Testis (tissue), 3 donors: ENCODE results near the gene SLC2A10. TPM values are rescaled to one million over a fixed set of nuclear protein-coding genes. Genes with fewer than 3 reads are reported as not detected.
"Not testable (repeated sequence)": the region's sequence is repeated elsewhere in the genome, so short reads cannot be mapped to it uniquely, and the experiment has no call there.

Source experiments
- DNase-seq: peaks from one replicate; pipeline ENCODE4 v3.0.0-alpha.2; 2019
- H3K27ac ChIP-seq, 2 donors: fragments of 200-600 bp; sonication (generic); one replicate each; pipeline ENCODE4 v1.5.1; 2019
- H3K27me3 ChIP-seq: fragments of 200-600 bp; sonication (generic); one replicate; pipeline ENCODE4 v1.5.1; 2019
- H3K36me3 ChIP-seq: fragments of 200-600 bp; sonication (generic); one replicate; pipeline ENCODE4 v1.5.1; 2017; ENCODE audit warnings: low read depth; ENCODE audit errors: missing control alignments
- H3K4me1 ChIP-seq: fragments of 200-600 bp; sonication (generic); one replicate; pipeline ENCODE4 v1.5.1; 2019
- H3K4me3 ChIP-seq, 2 donors: fragments of 200-600 bp; sonication (generic); one replicate each; pipeline ENCODE4 v1.5.1; 2017 to 2019
- H3K9me3 ChIP-seq: fragments of 200-600 bp; sonication (generic); one replicate; pipeline ENCODE4 v1.5.1; 2017
- POLR2A ChIP-seq: fragments of 450-650 bp; IDR thresholded peaks from one replicate; pipeline ENCODE4 v1.6.1; 2017; ENCODE audit warnings: antibody characterized with exemption, mild to moderate bottlenecking, moderate library complexity
- WGBS, 2 donors: methylation state at CpG; one replicate each; pipeline ENCODE4 v1.1.5; 2018; 5-methylcytosine and 5-hydroxymethylcytosine counted together
- intact Hi-C: fragments of 100-400 bp; cut with DNase I; formaldehyde crosslinking; loops from one replicate; pipeline ENCODE4 v1.15.1; 2023; ENCODE audit warnings: low total_unique reads
- polyA plus RNA-seq: library from polyadenylated mRNA; stranded (reverse); fragments of 350-450 nt; fragmentation: Illumina TruSeq; extraction: RNeasy Lipid Tissue Mini Kit (QIAGEN cat#74804); gene quantifications from one replicate; pipeline ENCODE4 v1.2.3, GENCODE V29; 2014; ENCODE audit warnings: low read depth, low replicate concordance; ENCODE audit not compliant: insufficient read depth
- total RNA-seq, 2 donors: library from RNA; depleted of rRNA; stranded (reverse); fragments of >200 nt; gene quantifications; one replicate each; pipeline ENCODE4 v1.2.3, GENCODE V29; 2016
- TF ChIP-seq, protein P1 (sequence below), 3 experiments: fragments of 450-650 bp in 2 of 3; fragments of 200-600 bp in 1 of 3; sonication (generic) in 1 of 3; IDR thresholded peaks; one replicate each; pipeline ENCODE4 v1.5.1; 2016 to 2019; ENCODE audit warnings: antibody characterized with exemption in 3 of 3, mild to moderate bottlenecking in 2 of 3, moderate library complexity in 1 of 3

Gene SLC2A10
- total and polyA plus RNA-seq, 3 donors from 2014 or later: 4.8 to 12.2 (median 12.0) TPM

DNA sequence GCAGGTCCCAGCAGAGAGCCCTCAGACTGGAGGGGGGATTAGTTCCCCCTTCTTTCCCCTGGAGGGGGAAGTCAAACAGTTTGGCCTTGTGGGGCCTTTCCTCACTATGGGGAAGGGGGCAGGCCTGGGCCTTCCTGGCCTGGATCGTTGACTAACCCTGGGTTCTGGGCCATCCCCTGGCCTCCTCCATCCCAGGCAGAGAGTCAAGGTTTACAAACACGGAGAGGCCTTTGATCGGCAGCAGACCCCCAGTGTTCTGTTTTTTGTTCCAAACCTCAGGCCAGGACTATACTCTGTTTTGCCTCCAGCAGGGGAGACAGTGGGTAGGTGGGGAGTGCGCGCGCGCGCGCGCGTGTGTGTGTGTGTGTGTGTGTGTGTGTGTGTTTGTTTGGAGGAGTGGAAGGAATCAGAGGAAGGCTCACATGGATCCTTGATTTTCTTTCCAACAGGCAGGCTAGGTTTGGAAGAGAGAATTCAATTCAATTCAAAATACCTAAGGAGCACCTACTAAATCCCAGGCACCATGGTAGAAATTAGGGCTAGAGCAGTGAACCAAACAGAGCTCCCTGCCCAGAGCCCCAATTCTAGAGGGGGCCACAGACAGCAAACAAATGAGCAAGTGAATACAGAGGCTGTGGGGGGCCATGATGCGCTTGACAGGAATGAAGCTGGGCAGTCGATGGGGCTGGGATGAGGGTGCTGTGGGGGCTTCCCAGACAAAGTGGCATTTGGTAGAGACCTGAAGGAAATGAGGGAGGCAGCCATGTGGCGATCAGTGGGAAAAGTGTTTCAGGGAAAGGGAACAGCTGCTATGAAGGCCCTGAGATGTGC, 35.0 kb upstream of the SLC2A10 start:
- Histone ChIP-seq H3K27me3 (no peaks in the 10 kb centered on the region), H3K27ac (no peak overlapping the region), H3K36me3 (no peaks in the 10 kb centered on the region), H3K4me3 (no peak overlapping the region), H3K4me1 (no peaks in the 10 kb centered on the region), H3K9me3 (no peaks in the 10 kb centered on the region)
- WGBS, 2 donors: 56 to 62% methylated on average over 12 to 14 of the region's 14 CpGs
- TF ChIP-seq POLR2A: no peak
- intact Hi-C loops: no loop called here
- no peak for DNase-seq

DNA sequence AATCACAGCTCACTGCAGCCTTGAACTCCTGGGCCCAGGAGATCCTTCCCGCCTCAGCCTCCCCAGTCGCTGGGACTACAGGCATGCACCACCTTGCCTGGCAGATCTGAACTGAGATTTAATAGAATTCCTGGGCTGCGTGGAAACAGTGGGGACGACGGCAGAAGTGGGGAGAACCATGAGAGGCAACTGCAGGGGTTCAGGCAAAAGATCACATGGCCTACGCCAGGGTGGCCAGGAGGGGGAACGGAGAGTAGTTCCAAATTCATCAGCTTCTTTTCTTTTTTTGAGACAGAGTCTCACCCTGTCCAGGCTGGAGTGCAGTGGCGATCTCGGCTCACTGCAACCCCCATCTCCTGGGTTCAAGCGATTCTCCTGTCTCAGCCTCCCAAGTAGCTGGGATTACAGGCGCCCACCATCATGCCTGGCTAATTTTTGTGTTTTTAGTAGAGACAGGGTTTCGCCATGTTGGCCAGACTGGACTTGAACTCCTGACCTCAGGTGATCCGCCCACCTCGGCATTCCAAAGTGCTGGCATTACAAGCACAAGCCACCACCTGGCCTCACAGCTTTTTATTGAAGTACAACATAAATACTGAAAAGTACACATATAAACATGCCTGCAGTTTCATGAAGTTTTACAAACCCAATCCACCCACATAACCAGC, 32.7 kb upstream of the SLC2A10 start:
- DNase-seq, H3K36me3 ChIP-seq, H3K4me1 ChIP-seq, H3K27ac ChIP-seq, H3K9me3 ChIP-seq, H3K27me3 ChIP-seq, intact Hi-C loops, H3K4me3 ChIP-seq: not testable (repeated sequence)
- WGBS, 2 donors: 93% methylated on average over 9 to 13 of the region's 14 CpGs

DNA sequence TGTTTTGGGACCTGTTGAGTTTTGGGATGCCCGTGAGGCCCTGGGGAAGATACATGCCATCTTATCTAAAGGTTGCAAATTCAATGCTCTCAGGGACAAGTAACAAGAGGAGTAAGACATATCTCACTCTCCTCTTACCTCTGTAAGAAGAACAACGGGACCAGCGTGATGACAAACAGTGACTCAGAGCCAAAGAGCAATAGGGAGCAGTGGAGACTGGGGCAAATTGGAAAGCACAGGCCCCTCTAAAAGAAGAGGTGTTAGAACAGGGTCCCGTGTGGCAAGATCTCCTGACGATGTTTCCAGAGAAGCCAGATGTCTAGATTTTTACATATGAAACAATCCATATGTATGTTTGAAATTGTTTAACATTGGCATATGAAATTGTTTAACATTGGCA, 31.8 kb upstream of the SLC2A10 start:
- Histone ChIP-seq H3K27me3 (no peaks in the 10 kb centered on the region), H3K36me3 (no peaks in the 10 kb centered on the region), H3K4me3 (no peak overlapping the region), H3K9me3 (no peaks in the 10 kb centered on the region), H3K4me1 (peaks cover 5% of the 10 kb centered on the region), H3K27ac (no peak overlapping the region)
- TF ChIP-seq, protein P1, sequence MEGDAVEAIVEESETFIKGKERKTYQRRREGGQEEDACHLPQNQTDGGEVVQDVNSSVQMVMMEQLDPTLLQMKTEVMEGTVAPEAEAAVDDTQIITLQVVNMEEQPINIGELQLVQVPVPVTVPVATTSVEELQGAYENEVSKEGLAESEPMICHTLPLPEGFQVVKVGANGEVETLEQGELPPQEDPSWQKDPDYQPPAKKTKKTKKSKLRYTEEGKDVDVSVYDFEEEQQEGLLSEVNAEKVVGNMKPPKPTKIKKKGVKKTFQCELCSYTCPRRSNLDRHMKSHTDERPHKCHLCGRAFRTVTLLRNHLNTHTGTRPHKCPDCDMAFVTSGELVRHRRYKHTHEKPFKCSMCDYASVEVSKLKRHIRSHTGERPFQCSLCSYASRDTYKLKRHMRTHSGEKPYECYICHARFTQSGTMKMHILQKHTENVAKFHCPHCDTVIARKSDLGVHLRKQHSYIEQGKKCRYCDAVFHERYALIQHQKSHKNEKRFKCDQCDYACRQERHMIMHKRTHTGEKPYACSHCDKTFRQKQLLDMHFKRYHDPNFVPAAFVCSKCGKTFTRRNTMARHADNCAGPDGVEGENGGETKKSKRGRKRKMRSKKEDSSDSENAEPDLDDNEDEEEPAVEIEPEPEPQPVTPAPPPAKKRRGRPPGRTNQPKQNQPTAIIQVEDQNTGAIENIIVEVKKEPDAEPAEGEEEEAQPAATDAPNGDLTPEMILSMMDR (IDR thresholded peaks at IDR 0.05): no peak
- TF ChIP-seq POLR2A: no peak
- intact Hi-C loops: no loop called here
- 86 to 89% methylated on average over 5 of the region's 5 CpGs for WGBS, 2 donors
- DNase-seq: no peak

DNA sequence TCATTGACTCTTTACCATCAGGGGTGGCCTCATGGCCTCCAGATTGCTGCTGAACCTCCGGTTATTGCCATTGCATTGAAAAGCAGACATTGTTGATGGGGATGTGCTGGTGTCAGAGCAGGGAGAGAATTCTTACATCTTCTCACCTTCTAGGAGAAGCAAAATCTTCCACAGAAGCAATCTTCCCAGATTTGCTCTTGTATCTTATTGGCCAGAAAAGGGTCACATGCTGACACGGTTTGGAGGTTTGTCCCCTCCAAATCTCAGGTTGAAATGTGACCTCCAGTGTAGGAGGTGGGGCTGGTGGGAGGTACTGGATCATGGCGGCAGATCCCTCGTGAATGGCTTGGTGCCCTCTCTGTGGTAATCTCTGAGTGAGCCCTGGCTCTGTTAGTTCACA, 30.9 kb upstream of the SLC2A10 start:
- WGBS, 2 donors: 87 to 88% methylated on average over 4 of the region's 4 CpGs
- TF ChIP-seq, protein P1 (IDR thresholded peaks at IDR 0.05): no peak
- no peak for TF ChIP-seq POLR2A
- H3K4me3 ChIP-seq: no peak overlapping the region

DNA sequence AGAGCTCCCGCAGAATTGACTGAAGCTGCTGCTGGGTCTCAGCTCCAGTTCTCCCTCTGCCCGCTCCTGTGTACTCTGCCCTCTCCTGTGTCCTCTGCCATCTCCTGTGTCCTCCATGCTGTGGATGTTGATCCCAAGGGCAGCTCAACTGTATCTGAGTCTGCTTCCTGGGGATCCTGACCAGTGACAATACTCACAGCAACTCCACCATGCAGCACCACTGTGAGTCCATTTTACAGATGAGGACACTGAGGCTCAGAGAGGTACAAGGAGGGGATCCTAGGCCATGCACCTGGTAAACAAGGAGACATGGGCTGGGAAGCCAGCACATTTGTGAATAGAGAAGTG, 28.8 kb upstream of the SLC2A10 start:
- Histone ChIP-seq H3K9me3 (no peaks in the 10 kb centered on the region), H3K4me1 (peaks cover 16% of the 10 kb centered on the region), H3K27ac (no peak overlapping the region), H3K4me3 (no peak overlapping the region), H3K27me3 (no peaks in the 10 kb centered on the region), H3K36me3 (no peaks in the 10 kb centered on the region)
- 92 to 100% methylated on average over 2 of the region's 2 CpGs for WGBS, 2 donors
- no peak for DNase-seq
- TF ChIP-seq, protein P1 (IDR thresholded peaks at IDR 0.05): no peak
- TF ChIP-seq POLR2A: no peak
- intact Hi-C loops: no loop called here

More for the DNA sequence above, 30.9 kb upstream of the SLC2A10 start:
- no peak for DNase-seq
- peaks cover 13% of the 10 kb centered on the region for H3K4me1 ChIP-seq
- intact Hi-C loops: no loop called here
- H3K27ac ChIP-seq: no peak overlapping the region
- H3K36me3 ChIP-seq: no peaks in the 10 kb centered on the region
- H3K9me3 ChIP-seq: no peaks in the 10 kb centered on the region
- H3K27me3 ChIP-seq: no peaks in the 10 kb centered on the region
